Heart right ventricle (tissue), 16 donors: ENCODE measurements around the gene BAHD1. TPM values are rescaled to one million over a fixed set of nuclear protein-coding genes. Genes with fewer than 3 reads are reported as not detected.

Experiments
- ATAC-seq, 8 donors: fragments of 200-7000 bp; cut with Tn5 transposase; one replicate each; pipeline ENCODE4 v1.9.1; 2020; ENCODE audit warnings: mild to moderate bottlenecking in 8 of 8, moderate library complexity in 8 of 8, moderate number of reproducible peaks in 1 of 8
- DNase-seq, 2 donors: peaks; one replicate each; pipeline ENCODE4 v3.0.0-alpha.2; 2020
- H3K27ac ChIP-seq, 10 donors: fragments of 200-600 bp; sonication (generic) in 2 of 10; one replicate each; pipeline versions ENCODE4 v1.5.0 to v1.8.0; 2020 to 2022; ENCODE audit warnings: mild to moderate bottlenecking in 3 of 10
- H3K27me3 ChIP-seq, 7 donors: fragments of 200-600 bp; one replicate each; pipeline ENCODE4 v1.8.0; 2021 to 2022; ENCODE audit warnings: mild to moderate bottlenecking in 2 of 7
- H3K36me3 ChIP-seq, 9 donors: fragments of 200-600 bp; sonication (generic) in 1 of 9; one replicate each; pipeline versions ENCODE4 v1.5.0 to v1.8.0; 2020 to 2022; ENCODE audit warnings: mild to moderate bottlenecking in 2 of 9
- H3K4me1 ChIP-seq, 9 donors: fragments of 200-600 bp; sonication (generic) in 1 of 9; one replicate each; pipeline versions ENCODE4 v1.5.0 to v1.8.0; 2020 to 2022; ENCODE audit warnings: mild to moderate bottlenecking in 4 of 9
- H3K4me3 ChIP-seq, 10 donors: fragments of 200-600 bp; sonication (generic) in 2 of 10; one replicate each; pipeline versions ENCODE4 v1.5.0 to v1.8.0; 2020 to 2022; ENCODE audit warnings: mild to moderate bottlenecking in 7 of 10, moderate library complexity in 2 of 10
- H3K9me3 ChIP-seq, 11 donors: fragments of 200-600 bp in 10 of 11; sonication (generic) in 2 of 11; one replicate each; pipeline versions ENCODE4 v1.5.0 to v1.8.0; 2013 to 2022; ENCODE audit warnings: mild to moderate bottlenecking in 2 of 11, control low read depth in 1 of 11, moderate library complexity in 1 of 11
- WGBS, 2 donors: extraction: QIAGEN DNeasy Blood & Tissue Kit; methylation state at CpG; one replicate each; pipeline ENCODE4 v1.1.7; 2013; ENCODE audit warnings: inconsistent platforms in 1 of 2; 5-methylcytosine and 5-hydroxymethylcytosine counted together
- intact Hi-C, 10 donors: fragments of 100-400 bp; cut with DNase I; formaldehyde crosslinking; loops; one replicate each; pipeline versions ENCODE4 v1.11.1 to v1.14.2; 2022
- polyA plus RNA-seq, 2 donors: library from polyadenylated mRNA; stranded (reverse); fragments of 200-250 nt; gene quantifications; one replicate each; pipeline ENCODE4 v1.2.3, GENCODE V29; 2013
- total RNA-seq, 10 donors: library from RNA; stranded (reverse); fragmentation: NEBNext Ultra II Directional in 3 of 10; extraction: Animal tissue kit (Norgen Biotek cat#: 25700) in 3 of 10; gene quantifications; one replicate each; pipeline versions ENCODE4 v1.2.1 to v1.2.4, GENCODE V29; 2021 to 2023
- TF ChIP-seq, protein P1 (sequence below), 9 donors: fragments of 200-600 bp; sonication (generic) in 2 of 9; IDR thresholded peaks; one replicate each; pipeline versions ENCODE4 v1.5.0 to v1.8.0; 2021 to 2022; ENCODE audit warnings: antibody characterized with exemption in 9 of 9, mild to moderate bottlenecking in 5 of 9, moderate library complexity in 1 of 9
- donor health status: Arrhythmogenic right ventricular cardiomyopathy.
- donor health status: ischemic (EF 13 %, LVEDD 7.1; RV severe dilation, severe dysfunction).
- donor health status: healthy with polysubstance abuse.
- donor health status: DM: no; HTN: yes; CAD: no.
- donor health status: DM: no; HTN: no; CAD: no.
- donor health status: ischemic (EF 25% LVEDD 6.9; RV normal size, moderate dysfunction).
- donor health status: ischemic (EF 25% LVEDD 5.7; RV mildly dilated, moderate dysfunction).
- donor health status: healthy.
- donor health status: DM: yes; HTN: yes; CAD: no.
- donor health status: Ischemic cardiomyopathy.
- donor health status: ischemic (EF 35%, LVEDD 5.7; RV mildly dilated, moderate dysfunction).
- donor health status: nonischemic (EF 11% LVEDD 7.7; RV severe dilation, severe dysfunction).
- donor health status: DM: yes; HTN: yes; CAD: no.
- donor health status: PGD.
- donor health status: ischemic (EF 29% LVEDD 5.4; RV normal size, mild dysfunction).
- donor health status: nonischemic (EF 23%, LVEDD 6.1; RV moderate dilation, normal function).

Gene BAHD1
- total and polyA plus RNA-seq, 12 donors: 8.9 to 17.8 (median 15.8) TPM

DNA sequence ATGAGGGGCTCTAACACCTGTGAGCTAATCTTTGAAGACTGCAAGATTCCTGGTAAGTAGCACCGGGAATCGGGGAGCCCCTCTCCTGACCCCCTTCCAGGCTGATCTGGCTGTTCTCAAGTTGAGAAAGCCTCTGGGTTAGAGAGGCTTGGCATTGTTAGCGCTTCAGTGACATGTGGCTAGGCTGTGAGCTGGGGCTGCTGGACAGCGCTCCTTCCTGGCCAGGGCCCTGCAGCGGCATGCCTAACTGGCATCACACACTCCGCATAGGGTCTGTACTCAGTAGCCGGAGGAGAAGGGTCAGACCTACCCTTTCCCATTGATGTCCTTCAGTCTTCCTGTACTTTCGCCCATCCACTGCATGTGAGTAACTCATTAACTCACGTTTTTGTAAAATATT lies 27.7 kb upstream of the BAHD1 start:
- Histone ChIP-seq H3K36me3 (peaks cover 0 to 100% (median 49%) of the 10 kb centered on the region in 9 donors), H3K27me3 (no peaks in the 10 kb centered on the region), H3K4me1 (no peaks in the 10 kb centered on the region), H3K9me3 (no peaks in the 10 kb centered on the region), H3K27ac (no peak overlapping the region), H3K4me3 (no peak overlapping the region)
- ATAC-seq (no peak), DNase-seq (no peak)
- WGBS, 2 donors: 94 to 95% methylated on average over 9 of the region's 9 CpGs
- intact Hi-C loops: loop anchor here in 2 of 10 donors (5.0 to 10.0 kb wide), 2 partner anchors 48 to 51 kb away; no protein-coding TSS in a partner anchor
- TF ChIP-seq, protein P1, sequence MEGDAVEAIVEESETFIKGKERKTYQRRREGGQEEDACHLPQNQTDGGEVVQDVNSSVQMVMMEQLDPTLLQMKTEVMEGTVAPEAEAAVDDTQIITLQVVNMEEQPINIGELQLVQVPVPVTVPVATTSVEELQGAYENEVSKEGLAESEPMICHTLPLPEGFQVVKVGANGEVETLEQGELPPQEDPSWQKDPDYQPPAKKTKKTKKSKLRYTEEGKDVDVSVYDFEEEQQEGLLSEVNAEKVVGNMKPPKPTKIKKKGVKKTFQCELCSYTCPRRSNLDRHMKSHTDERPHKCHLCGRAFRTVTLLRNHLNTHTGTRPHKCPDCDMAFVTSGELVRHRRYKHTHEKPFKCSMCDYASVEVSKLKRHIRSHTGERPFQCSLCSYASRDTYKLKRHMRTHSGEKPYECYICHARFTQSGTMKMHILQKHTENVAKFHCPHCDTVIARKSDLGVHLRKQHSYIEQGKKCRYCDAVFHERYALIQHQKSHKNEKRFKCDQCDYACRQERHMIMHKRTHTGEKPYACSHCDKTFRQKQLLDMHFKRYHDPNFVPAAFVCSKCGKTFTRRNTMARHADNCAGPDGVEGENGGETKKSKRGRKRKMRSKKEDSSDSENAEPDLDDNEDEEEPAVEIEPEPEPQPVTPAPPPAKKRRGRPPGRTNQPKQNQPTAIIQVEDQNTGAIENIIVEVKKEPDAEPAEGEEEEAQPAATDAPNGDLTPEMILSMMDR (IDR thresholded peaks at IDR 0.05): no peak

DNA sequence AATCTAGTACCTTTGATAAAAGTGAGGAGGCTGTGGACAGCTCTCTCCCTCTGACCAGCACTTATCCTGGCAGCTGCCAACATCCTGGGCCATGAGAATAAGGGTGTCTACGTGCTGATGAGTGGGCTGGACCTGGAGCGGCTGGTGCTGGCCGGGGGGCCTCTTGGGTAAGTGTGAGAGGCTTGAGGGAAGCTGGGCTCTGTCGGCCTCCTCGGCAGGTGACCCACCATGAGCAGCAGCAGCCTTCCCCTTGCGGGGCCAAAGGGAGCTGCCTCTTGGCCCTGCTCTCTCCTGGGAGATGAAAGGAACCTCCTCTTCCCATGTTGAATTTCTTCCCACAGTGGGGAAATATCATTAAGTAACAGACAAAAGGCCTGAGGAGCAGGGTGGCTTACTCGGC lies 25.9 kb upstream of the BAHD1 start:
- WGBS, 2 donors: 65 to 70% methylated on average over 7 of the region's 7 CpGs
- ATAC-seq: no peak
- Histone ChIP-seq H3K4me3 (no peak overlapping the region), H3K4me1 (peaks cover 0 to 2% (median under 1%) of the 10 kb centered on the region in 9 donors), H3K36me3 (peaks cover 0 to 98% (median 42%) of the 10 kb centered on the region in 9 donors), H3K27me3 (no peaks in the 10 kb centered on the region), H3K9me3 (no peaks in the 10 kb centered on the region), H3K27ac (no peak overlapping the region)
- no peak for DNase-seq
- TF ChIP-seq, protein P1 (IDR thresholded peaks at IDR 0.05): no peak
- intact Hi-C loops: loop anchor here in 2 of 10 donors (5.0 to 10.0 kb wide), 2 partner anchors 50 to 53 kb away; no protein-coding TSS in a partner anchor

DNA sequence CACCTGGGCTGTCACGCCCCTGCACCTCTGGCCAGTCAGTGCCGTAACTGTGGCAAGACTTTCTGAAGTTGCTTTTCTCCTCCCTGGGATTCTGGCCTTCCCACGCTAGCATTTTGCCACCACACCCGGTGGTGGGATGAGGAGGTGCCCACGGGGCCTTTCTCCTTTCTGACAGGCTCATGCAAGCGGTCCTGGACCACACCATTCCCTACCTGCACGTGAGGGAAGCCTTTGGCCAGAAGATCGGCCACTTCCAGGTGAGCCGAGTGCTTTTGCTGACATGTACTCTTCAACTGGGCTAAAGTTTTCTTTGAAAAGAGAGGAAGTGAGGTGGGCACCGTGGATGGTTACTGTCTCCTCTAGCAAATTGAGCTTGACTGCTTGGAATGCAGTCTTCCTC lies 25.5 kb upstream of the BAHD1 start:
- peaks cover 0 to 94% (median 42%) of the 10 kb centered on the region in 9 donors for H3K36me3 ChIP-seq
- intact Hi-C loops: loop anchor here in 1 of 10 donors (10.0 kb wide), 1 partner anchor 50 kb away; no protein-coding TSS in a partner anchor
- 92 to 93% methylated on average over 10 of the region's 10 CpGs for WGBS, 2 donors

DNA sequence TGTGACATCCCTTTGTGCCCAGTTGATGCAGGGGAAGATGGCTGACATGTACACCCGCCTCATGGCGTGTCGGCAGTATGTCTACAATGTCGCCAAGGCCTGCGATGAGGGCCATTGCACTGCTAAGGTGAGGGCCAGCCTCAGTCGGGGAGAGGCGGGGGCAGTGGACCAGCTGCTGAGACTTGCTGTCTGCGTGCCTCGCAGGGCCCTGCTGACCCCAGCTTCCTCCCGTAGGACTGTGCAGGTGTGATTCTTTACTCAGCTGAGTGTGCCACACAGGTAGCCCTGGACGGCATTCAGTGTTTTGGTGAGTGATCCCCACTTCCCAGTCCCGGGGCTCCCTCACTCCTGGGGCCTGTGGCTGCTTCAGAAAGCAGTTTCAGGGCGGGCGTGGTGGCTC lies 24.7 kb upstream of the BAHD1 start:
- intact Hi-C loops: loop anchor here in 1 of 10 donors (10.0 kb wide), 1 partner anchor 51 kb away; no protein-coding TSS in a partner anchor
- 96% methylated on average over 14 of the region's 14 CpGs for WGBS, 2 donors
- DNase-seq: no peak
- Histone ChIP-seq H3K27me3 (no peaks in the 10 kb centered on the region), H3K9me3 (no peaks in the 10 kb centered on the region), H3K4me3 (no peak overlapping the region), H3K27ac (no peak overlapping the region), H3K4me1 (peaks cover 0 to 15% (median 13%) of the 10 kb centered on the region in 9 donors), H3K36me3 (peaks cover 0 to 86% (median 38%) of the 10 kb centered on the region in 9 donors)
- TF ChIP-seq, protein P1 (IDR thresholded peaks at IDR 0.05): no peak
- ATAC-seq: no peak

More for the DNA sequence above, 25.5 kb upstream of the BAHD1 start:
- H3K9me3 ChIP-seq: no peaks in the 10 kb centered on the region
- H3K4me3 ChIP-seq: no peak overlapping the region
- H3K27ac ChIP-seq: no peak overlapping the region
- ATAC-seq (no peak), DNase-seq (no peak)
- H3K4me1 ChIP-seq: peaks cover 0 to 6% (median 4%) of the 10 kb centered on the region in 9 donors
- TF ChIP-seq, protein P1 (IDR thresholded peaks at IDR 0.05): no peak
- no peaks in the 10 kb centered on the region for H3K27me3 ChIP-seq
